HepG2 (cell line): ENCODE results near the gene PRDM15.

ENCODE experiments used
- EP300 ChIP-seq, 3 experiments: sonication (generic) in 1 of 3; formaldehyde crosslinking in 1 of 3; IDR thresholded peaks; 2 replicates each; pipeline versions ENCODE4 v1.5.1 to v1.6.1; 2011 to 2020; ENCODE audit warnings: low read depth in 2 of 3, low read length in 2 of 3, borderline replicate concordance in 1 of 3, improper control_type of control experiment in 1 of 3, mild to moderate bottlenecking in 1 of 3, missing genetic modification reagents in 1 of 3, moderate library complexity in 1 of 3
- EZH2 ChIP-seq: conservative IDR thresholded peaks from 2 replicates; pipeline ENCODE4 v1.6.1; 2012; ENCODE audit warnings: mild to moderate bottlenecking, low read depth, low read length, moderate library complexity
- POLR2AphosphoS5 ChIP-seq: IDR thresholded peaks from 2 replicates; pipeline ENCODE4 v1.6.1; 2012; ENCODE audit warnings: low read depth, low read length
- SIN3A ChIP-seq: IDR thresholded peaks from 2 replicates; pipeline ENCODE4 v1.6.1; 2011; ENCODE audit warnings: low read depth, mild to moderate bottlenecking, control low read depth, low read length, borderline replicate concordance
- TCF7 ChIP-seq: sonication (generic); IDR thresholded peaks from 2 replicates; pipeline ENCODE4 v1.6.1; 2016; ENCODE audit warnings: antibody characterized with exemption, low read depth
- U2AF2 ChIP-seq: fragments of 200-400 bp; formaldehyde crosslinking; IDR thresholded peaks from 2 replicates; pipeline ENCODE4 v1.6.1; 2017; ENCODE audit warnings: low read depth, mild to moderate bottlenecking, low read length
- ZBTB21 ChIP-seq: sonication (generic); formaldehyde crosslinking; IDR thresholded peaks from 2 replicates; pipeline ENCODE4 v1.4.0; 2020; ENCODE audit warnings: missing genetic modification reagents
- TF ChIP-seq, protein P1 (sequence below): sonication (generic); formaldehyde crosslinking; IDR thresholded peaks from 2 replicates; pipeline ENCODE4 v1.5.0; 2020; ENCODE audit warnings: mild to moderate bottlenecking, missing genetic modification reagents, moderate library complexity
- TF ChIP-seq, protein P2 (sequence below): sonication (generic); formaldehyde crosslinking; IDR thresholded peaks from 2 replicates; pipeline ENCODE4 v1.5.0; 2020; ENCODE audit warnings: mild to moderate bottlenecking, low read depth, missing genetic modification reagents, borderline replicate concordance
- TF ChIP-seq, protein P3 (sequence below), 2 experiments: fragments of 450-650 bp in 1 of 2; sonication (generic) in 1 of 2; formaldehyde crosslinking in 1 of 2; IDR thresholded peaks; 2 replicates each; pipeline versions ENCODE4 v1.6.1 to v1.8.0; 2016 to 2022; ENCODE audit warnings: antibody characterized with exemption in 1 of 2, mild to moderate bottlenecking in 1 of 2, missing genetic modification reagents in 1 of 2
- TF ChIP-seq, protein P4 (sequence below): sonication (generic); formaldehyde crosslinking; IDR thresholded peaks from 2 replicates; pipeline ENCODE4 v1.5.0; 2020; ENCODE audit warnings: missing genetic modification reagents, mild to moderate bottlenecking, borderline replicate concordance

DNA sequence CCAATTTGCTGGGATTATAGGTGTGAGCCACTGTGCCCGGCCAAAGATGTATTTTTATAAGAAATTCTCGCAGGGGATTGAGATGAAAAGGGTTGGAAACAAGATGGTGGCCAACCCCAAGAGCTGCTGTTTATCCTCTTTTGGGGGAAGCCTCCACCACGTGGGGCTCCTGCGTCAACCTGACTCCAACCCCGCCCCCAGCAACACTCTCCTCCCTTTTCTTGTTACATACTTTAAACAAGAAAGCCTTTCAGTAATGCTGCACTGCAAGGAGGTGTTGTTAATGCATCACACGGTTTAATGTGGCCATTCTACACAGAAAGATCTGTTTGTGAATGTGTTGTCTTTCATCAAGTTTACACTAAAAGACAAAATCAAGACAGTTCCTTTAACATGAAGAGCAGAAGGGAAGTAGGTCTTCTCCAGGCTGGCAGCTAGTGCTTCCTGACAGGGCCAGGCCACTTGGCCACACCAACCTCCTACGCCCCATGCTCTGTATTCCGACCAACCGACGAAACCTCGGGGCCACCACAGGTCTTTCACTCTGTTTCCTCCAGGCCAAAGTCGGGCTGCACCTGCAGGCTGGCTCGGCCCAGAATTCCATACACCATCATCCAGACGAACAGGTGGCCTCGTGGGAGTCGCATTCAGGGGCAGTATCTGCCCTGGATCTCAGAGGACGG is 48.7 kb upstream of the PRDM15 start:
- TF ChIP-seq EP300 (IDR thresholded peaks at IDR 0.05; ENCODE audit: low read depth in 2 of 2, low read length in 2 of 2) (no peak), EP300 (CRISPR knock-in tag; IDR thresholded peaks at IDR 0.05; ENCODE audit: borderline replicate concordance) (no peak), EZH2 (no peak), U2AF2 (no peak), ZBTB21 (no peak), SIN3A (no peak), TCF7 (no peak), POLR2AphosphoS5 (no peak)
- TF ChIP-seq, protein P1, sequence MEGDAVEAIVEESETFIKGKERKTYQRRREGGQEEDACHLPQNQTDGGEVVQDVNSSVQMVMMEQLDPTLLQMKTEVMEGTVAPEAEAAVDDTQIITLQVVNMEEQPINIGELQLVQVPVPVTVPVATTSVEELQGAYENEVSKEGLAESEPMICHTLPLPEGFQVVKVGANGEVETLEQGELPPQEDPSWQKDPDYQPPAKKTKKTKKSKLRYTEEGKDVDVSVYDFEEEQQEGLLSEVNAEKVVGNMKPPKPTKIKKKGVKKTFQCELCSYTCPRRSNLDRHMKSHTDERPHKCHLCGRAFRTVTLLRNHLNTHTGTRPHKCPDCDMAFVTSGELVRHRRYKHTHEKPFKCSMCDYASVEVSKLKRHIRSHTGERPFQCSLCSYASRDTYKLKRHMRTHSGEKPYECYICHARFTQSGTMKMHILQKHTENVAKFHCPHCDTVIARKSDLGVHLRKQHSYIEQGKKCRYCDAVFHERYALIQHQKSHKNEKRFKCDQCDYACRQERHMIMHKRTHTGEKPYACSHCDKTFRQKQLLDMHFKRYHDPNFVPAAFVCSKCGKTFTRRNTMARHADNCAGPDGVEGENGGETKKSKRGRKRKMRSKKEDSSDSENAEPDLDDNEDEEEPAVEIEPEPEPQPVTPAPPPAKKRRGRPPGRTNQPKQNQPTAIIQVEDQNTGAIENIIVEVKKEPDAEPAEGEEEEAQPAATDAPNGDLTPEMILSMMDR, result no peak
- TF ChIP-seq, protein P2, sequence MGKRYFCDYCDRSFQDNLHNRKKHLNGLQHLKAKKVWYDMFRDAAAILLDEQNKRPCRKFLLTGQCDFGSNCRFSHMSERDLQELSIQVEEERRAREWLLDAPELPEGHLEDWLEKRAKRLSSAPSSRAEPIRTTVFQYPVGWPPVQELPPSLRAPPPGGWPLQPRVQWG (CRISPR knock-in tag), result no peak
- TF ChIP-seq, protein P3, sequence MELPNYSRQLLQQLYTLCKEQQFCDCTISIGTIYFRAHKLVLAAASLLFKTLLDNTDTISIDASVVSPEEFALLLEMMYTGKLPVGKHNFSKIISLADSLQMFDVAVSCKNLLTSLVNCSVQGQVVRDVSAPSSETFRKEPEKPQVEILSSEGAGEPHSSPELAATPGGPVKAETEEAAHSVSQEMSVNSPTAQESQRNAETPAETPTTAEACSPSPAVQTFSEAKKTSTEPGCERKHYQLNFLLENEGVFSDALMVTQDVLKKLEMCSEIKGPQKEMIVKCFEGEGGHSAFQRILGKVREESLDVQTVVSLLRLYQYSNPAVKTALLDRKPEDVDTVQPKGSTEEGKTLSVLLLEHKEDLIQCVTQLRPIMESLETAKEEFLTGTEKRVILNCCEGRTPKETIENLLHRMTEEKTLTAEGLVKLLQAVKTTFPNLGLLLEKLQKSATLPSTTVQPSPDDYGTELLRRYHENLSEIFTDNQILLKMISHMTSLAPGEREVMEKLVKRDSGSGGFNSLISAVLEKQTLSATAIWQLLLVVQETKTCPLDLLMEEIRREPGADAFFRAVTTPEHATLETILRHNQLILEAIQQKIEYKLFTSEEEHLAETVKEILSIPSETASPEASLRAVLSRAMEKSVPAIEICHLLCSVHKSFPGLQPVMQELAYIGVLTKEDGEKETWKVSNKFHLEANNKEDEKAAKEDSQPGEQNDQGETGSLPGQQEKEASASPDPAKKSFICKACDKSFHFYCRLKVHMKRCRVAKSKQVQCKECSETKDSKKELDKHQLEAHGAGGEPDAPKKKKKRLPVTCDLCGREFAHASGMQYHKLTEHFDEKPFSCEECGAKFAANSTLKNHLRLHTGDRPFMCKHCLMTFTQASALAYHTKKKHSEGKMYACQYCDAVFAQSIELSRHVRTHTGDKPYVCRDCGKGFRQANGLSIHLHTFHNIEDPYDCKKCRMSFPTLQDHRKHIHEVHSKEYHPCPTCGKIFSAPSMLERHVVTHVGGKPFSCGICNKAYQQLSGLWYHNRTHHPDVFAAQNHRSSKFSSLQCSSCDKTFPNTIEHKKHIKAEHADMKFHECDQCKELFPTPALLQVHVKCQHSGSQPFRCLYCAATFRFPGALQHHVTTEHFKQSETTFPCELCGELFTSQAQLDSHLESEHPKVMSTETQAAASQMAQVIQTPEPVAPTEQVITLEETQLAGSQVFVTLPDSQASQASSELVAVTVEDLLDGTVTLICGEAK (IDR thresholded peaks at IDR 0.05), result no peak
- TF ChIP-seq, protein P3 (CRISPR knock-in tag; IDR thresholded peaks at IDR 0.05), result no peak
- TF ChIP-seq, protein P4, sequence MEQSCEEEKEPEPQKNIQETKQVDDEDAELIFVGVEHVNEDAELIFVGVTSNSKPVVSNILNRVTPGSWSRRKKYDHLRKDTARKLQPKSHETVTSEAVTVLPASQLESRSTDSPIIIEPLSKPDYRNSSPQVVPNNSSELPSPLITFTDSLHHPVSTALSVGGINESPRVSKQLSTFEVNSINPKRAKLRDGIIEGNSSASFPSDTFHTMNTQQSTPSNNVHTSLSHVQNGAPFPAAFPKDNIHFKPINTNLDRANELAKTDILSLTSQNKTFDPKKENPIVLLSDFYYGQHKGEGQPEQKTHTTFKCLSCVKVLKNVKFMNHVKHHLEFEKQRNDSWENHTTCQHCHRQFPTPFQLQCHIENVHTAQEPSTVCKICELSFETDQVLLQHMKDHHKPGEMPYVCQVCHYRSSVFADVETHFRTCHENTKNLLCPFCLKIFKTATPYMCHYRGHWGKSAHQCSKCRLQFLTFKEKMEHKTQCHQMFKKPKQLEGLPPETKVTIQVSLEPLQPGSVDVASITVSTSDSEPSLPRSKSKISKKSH, result no peak
